Stomach smooth muscle (tissue), 2 donors: ENCODE results near the gene POU2AF1.

ENCODE experiments used
- H3K27ac ChIP-seq: one replicate; pipeline ENCODE4 v1.7.0; 2013; ENCODE audit warnings: mild to moderate bottlenecking, low read length, inconsistent platforms
- H3K27me3 ChIP-seq, 2 donors: one replicate each; pipeline ENCODE4 v1.7.0; 2013; ENCODE audit warnings: low read length in 2 of 2; ENCODE audit not compliant: insufficient read depth in 2 of 2, control insufficient read depth in 1 of 2
- H3K36me3 ChIP-seq, 2 donors: one replicate each; pipeline ENCODE4 v1.7.0; 2013; ENCODE audit warnings: low read length in 2 of 2; ENCODE audit not compliant: control insufficient read depth in 2 of 2, insufficient read depth in 2 of 2
- H3K4me1 ChIP-seq: one replicate; pipeline ENCODE4 v1.7.0; 2013; ENCODE audit warnings: low read length; ENCODE audit not compliant: control insufficient read depth, insufficient read depth
- H3K4me3 ChIP-seq, 2 donors: one replicate each; pipeline ENCODE4 v1.7.0; 2013; ENCODE audit warnings: low read length in 2 of 2
- H3K9ac ChIP-seq, 2 donors: one replicate each; pipeline ENCODE4 v1.7.0; 2013; ENCODE audit warnings: low read length in 2 of 2, mild to moderate bottlenecking in 1 of 2
- H3K9me3 ChIP-seq, 2 donors: one replicate each; pipeline ENCODE4 v1.7.0; 2013; ENCODE audit warnings: low read length in 2 of 2; ENCODE audit not compliant: control insufficient read depth in 2 of 2
- donor health status: healthy.
- donor health status: Pancreatic carcinoma.

Gene POU2AF1

DNA sequence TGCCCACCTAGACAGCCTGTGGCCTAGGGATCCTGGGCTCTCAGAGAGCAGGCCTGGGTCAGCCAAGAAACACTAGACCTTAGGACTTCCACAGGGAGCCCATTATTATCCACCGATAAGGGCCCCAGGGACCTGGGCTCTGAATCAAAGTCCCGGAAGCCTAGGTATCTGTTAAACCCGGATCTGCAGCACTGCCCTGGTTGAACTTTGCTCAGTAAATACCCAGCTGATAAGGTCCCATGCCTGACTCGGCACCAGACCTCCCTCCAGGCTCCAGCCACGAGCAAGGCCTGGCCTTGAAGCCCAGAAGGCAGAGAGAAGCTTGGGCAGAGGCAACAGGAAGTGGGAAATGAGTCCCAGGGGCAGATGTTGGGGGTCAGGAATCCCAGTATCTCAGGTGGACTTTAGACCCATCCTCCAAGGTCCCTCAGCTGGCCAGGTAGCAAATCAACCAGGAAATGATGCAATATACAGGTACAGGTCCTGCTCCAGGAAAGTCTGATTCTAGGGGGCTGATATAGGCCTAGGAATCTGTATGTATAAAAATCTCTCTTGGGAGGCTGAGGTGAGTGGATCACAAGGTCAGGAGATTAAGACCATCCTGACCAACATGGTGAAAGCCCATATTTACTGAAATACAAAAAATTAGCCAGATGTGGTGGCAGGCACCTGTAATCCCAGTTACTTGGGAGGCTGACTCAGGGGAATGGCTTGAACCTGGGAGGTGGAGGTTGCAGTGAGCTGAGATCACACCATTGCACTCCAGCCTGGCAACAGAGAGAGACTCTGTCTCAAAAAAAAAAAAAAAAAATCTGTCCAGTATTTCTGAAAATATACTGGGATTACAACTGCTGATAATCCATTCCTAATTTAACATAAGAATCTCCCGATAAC is 18.7 kb downstream of the POU2AF1 start:
- H3K27ac ChIP-seq = no peak overlapping the region
- H3K4me1 ChIP-seq = no peaks in the 10 kb centered on the region
- no peaks in the 10 kb centered on the region for H3K36me3 ChIP-seq
- no peaks in the 10 kb centered on the region for H3K9me3 ChIP-seq
- no peak overlapping the region for H3K9ac ChIP-seq
- no peak overlapping the region for H3K4me3 ChIP-seq
- H3K27me3 ChIP-seq = no peaks in the 10 kb centered on the region

DNA sequence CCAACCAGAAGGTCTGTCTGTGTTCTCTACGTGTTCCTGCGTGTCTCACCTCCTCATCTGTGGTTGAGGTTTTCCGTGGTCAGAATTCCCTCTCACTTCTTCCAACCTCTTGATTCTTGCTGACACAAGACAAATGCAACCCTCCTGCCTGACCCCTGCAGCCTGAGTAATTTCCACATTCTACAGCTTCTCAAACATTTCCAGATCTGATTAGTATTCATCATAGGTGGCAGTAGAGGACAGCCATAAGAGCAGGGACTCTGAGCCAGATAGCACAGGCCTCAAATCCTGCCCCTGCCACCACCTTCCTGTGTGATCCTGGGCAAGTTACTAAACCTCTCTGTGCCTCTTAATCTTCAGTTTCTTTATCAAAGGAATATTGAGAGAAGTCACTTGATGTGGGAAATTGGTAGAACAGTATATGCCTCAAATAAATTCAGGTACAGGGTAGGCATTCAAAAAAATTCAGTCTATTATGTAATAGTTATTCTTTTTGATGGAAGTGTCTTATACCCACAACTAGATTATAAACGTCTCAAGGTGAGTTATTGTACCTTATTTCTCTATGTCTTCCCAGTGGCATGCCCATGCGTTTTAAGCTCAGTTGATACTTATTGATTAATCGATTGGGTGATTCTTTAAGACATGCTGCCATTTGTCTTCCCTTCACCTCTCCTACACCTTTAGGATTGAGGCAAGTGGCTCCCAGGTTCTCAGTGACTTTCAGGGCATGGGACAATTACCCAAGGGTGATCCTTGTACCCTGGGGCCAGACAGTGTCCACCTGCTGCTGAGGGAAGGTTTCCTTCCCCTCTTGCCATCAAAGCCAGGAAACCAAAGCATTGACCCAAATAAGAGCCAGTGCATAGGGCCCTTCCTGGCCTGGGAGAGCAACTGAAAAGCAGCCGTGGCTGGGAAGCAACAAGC is 19.6 kb downstream of the POU2AF1 start:
- H3K27ac ChIP-seq = no peak overlapping the region
- no peak overlapping the region for H3K9ac ChIP-seq
- H3K4me3 ChIP-seq = no peak overlapping the region
- no peaks in the 10 kb centered on the region for H3K27me3 ChIP-seq
- H3K36me3 ChIP-seq = no peaks in the 10 kb centered on the region
- H3K4me1 ChIP-seq = no peaks in the 10 kb centered on the region
- H3K9me3 ChIP-seq = no peaks in the 10 kb centered on the region

DNA sequence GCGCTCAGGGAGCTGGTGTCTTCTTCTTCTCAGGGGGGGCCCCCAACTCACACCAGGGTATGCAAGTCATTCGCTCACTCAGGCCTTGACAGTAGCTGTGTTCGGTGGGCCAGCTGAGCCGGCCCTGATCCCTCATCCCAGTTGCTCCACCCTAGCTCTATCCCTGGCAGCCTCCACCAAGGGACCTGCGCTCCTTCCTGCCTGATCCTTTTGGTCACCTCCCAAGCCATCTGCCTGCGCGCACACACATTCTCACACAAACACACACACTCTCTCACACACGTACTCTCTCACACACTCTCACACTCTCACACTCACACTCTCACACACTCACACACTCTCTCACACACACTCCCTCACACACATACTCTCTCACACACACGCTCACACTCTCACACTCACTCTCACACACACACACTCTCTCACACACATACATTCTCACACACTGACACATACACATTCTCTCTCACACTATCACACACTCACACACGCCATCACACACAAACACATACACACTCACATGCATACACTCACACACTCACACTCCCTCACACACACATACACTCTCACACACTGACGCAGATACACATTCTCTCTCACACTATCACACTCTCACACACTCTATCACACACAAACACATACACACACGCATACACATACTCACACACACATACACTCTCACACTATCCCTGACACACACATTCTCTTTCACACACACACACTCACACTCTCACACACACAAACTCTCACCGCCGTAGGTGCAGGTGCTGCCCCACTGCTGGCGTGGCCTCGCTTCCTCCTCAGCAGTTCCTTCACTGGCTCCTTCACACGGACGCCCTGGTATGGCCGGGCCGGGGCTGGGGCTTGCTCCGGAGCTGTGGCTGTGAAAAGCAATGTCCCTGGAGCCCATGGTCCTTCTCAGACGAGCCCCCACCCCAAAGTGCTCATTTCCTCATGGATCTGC is 20.8 kb downstream of the POU2AF1 start:
- H3K36me3 ChIP-seq = no peaks in the 10 kb centered on the region

DNA sequence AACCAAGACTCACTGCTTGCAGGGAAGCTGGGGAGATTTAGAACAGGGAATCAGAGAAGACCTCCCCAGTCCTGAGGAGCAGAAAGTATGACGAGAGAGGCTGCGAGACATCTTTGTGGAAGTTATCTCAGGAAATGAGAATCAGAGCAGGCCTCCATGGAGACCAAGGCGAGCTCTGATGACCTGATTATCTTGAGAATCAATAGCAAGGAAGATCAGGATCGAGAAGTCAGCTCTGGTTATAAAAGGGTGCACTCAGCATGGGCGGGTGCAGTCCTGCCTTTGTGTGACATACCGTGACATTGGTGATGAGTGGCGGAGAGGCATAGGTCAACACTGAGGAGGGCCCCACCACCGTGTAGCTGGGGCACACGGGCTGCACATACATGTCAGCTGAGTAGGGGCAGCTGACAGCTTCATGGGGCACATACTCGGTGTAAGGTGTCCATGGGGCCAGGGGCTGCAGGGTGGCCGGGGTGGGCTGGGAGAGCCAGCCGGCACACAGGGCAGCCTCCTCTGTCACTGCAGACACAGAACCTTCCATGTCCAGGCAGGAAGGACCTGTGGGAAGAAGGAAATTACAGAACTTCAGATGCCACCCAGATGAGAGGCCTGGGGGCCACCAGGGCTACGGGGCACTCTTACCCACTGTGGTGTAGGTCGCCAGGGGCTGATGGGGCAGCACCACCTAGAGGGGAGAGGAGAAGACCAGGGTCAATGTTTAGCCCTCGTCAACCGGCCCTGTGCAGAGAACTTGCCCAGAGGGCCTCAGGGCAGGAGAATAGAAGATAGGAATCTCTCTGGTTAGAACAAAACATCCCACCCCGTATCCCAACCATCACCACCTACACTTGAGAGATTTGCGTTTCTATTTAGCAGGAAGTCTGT is 21.7 kb downstream of the POU2AF1 start:
- Histone ChIP-seq H3K27me3 (no peaks in the 10 kb centered on the region), H3K4me3 (no peak overlapping the region), H3K4me1 (no peaks in the 10 kb centered on the region), H3K36me3 (no peaks in the 10 kb centered on the region), H3K27ac (no peak overlapping the region), H3K9ac (no peak overlapping the region), H3K9me3 (no peaks in the 10 kb centered on the region)

More for the DNA sequence above, 20.8 kb downstream of the POU2AF1 start:
- Histone ChIP-seq H3K9me3 (no peaks in the 10 kb centered on the region), H3K27ac (no peak overlapping the region), H3K4me1 (no peaks in the 10 kb centered on the region), H3K27me3 (no peaks in the 10 kb centered on the region), H3K4me3 (no peak overlapping the region), H3K9ac (no peak overlapping the region)

DNA sequence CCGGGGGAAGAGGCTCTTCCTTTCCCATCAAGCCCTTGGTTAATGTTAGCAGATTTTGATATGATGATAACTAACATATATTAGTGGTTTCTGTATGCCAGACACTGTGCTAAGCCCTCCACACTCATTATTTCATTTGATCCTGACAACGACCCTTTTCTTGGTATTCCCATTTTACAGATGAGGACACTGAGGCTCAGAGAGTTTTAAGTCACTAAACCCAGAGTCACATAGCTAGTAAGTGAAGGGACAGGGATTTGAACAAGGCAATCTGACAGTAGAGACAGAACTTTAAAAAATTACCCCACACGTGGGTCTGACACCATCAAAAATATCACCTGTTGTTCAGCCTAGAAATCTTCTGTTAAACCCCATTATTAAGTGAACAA is 22.4 kb downstream of the POU2AF1 start:
- no peak overlapping the region for H3K27ac ChIP-seq
- H3K4me3 ChIP-seq = no peak overlapping the region
- H3K27me3 ChIP-seq = no peaks in the 10 kb centered on the region
- H3K9ac ChIP-seq = no peak overlapping the region
- H3K4me1 ChIP-seq = no peaks in the 10 kb centered on the region
- no peaks in the 10 kb centered on the region for H3K9me3 ChIP-seq
- no peaks in the 10 kb centered on the region for H3K36me3 ChIP-seq

DNA sequence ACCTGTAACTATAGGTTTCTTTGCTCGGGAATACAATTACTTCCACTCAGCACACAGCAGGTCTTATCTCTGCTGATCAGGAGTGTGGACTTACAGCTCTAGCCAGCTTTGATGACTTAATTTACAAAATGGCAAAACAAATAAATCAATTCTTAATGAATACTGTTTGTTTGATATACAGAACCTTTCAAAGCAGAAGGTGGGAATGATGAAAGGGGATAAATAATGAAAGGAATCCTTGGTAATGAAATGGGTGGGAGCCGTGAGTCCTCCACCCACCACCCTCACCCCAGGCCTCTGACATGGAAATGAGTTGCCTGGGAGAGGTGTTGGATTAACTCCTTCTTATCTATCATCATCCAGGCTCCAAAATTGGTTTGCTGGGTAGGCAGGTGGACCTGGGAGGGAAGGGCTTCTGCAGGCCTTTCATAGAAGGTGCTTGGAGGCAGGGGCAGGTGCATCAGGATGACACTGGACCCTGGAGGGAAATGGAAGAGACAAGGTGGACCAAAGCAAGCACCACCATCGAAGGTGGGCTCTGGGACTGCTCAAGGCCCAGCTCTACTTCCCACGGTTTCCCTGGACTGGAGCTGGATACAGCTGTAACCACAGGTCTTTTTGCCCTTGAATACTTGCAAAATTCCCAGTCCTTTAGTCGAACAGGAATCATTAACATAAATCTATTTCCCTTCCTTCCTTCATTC is 23.0 kb downstream of the POU2AF1 start:
- Histone ChIP-seq H3K9me3 (no peaks in the 10 kb centered on the region), H3K27ac (no peak overlapping the region), H3K9ac (no peak overlapping the region), H3K36me3 (no peaks in the 10 kb centered on the region), H3K4me1 (no peaks in the 10 kb centered on the region), H3K27me3 (no peaks in the 10 kb centered on the region), H3K4me3 (no peak overlapping the region)

DNA sequence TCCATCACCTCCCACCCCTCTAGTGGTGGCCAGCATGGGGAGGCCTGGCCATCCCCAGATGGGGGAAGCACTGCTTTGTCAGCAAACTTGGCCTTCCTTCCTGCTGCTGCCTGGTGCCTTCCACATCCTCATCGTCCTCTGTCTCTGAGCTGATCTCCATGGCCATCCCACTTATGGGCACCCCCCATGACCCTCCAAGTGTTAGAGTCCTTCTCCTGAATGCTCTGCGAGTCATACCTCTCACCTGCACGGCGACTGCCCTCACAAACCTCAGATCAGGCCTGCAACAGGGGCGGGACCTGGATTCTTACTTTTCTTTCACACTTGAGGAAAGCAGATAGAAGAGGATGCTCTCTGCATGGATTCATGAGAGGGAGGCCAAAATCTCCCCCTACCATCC is 24.0 kb downstream of the POU2AF1 start:
- no peak overlapping the region for H3K4me3 ChIP-seq
- no peak overlapping the region for H3K9ac ChIP-seq
- no peaks in the 10 kb centered on the region for H3K27me3 ChIP-seq
- no peaks in the 10 kb centered on the region for H3K9me3 ChIP-seq
- H3K4me1 ChIP-seq = no peaks in the 10 kb centered on the region
- no peaks in the 10 kb centered on the region for H3K36me3 ChIP-seq
- H3K27ac ChIP-seq = no peak overlapping the region

DNA sequence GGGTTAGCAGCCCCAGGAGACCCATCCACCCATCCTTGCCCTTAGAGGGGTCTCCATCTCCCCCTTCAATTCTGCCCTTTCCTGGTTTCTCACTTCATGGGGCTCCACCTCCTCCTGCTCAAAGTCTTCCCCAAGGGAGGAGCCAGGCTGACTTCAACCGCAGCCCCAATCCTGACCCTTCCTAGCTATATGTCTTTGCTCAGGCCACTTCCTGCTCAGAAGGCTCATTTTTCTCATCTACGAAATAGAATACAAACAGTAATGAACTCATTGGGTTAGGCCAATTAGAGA is 24.5 kb downstream of the POU2AF1 start:
- Histone ChIP-seq H3K36me3 (no peaks in the 10 kb centered on the region), H3K9ac (no peak overlapping the region), H3K27me3 (no peaks in the 10 kb centered on the region), H3K4me1 (no peaks in the 10 kb centered on the region), H3K4me3 (no peak overlapping the region), H3K27ac (no peak overlapping the region), H3K9me3 (no peaks in the 10 kb centered on the region)

DNA sequence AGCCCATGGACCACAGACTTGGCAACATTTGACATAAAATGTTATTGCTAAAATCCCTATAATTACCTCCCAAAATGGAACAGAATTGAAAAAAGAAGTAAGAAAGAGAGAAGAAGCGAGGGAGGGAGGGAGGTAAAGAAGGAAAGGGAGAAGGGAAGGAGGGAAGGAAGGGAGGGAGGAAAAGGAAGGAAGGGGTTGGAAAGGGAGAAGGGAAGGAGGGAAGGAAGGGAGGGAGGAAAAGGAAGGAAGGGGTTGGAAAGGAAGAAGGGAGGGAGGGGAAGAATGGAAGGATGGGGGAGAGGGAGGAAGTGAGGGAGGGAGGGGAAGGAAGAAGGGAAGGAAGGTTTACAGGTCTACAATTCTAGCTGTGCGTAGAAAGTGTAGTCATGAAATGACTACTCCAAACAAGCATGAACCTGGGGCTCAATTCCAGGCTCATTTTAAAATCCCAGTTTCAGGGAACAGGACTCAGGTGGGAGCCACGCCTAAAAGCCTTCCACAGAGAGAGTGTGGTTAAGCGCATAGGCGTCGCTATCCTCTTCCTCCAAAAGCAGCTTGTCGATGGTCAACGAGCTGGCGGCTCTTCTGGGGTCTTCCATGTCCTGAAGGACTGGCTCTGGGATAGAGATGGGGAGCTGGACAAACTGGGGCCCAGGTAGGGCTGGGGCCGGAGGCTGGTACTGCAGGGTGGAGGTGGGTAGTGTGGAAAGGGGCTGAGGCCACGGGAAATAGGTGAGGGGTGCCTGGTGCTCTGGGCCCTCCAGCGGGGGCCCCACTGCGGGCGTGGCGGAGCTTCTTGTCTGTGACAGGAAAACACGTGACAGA is 25.1 kb downstream of the POU2AF1 start:
- Histone ChIP-seq H3K36me3 (no peaks in the 10 kb centered on the region), H3K9me3 (no peaks in the 10 kb centered on the region), H3K9ac (no peak overlapping the region), H3K27me3 (no peaks in the 10 kb centered on the region), H3K4me3 (no peak overlapping the region), H3K4me1 (no peaks in the 10 kb centered on the region), H3K27ac (no peak overlapping the region)
